Measurements from ENCODE around the gene SPTAN1. TPM values are rescaled to one million over a fixed set of nuclear protein-coding genes. Genes with fewer than 3 reads are reported as not detected.
A peak's percentile ranks its signal among the peaks of the same experiment; 100 is the strongest.

Gene SPTAN1
- total and polyA plus RNA-seq, 3 donors from 2014 or later: 299 to 665 (median 653) TPM

- no peaks in the 10 kb centered on the region for H3K9me3 ChIP-seq
- H3K27me3 ChIP-seq: no peaks in the 10 kb centered on the region
- WGBS, 2 donors: 1 to 2% methylated on average over 20 to 22 of the region's 22 CpGs
- H3K27ac ChIP-seq: peak overlapping the region; percentile 90 to 98
- no peaks in the 10 kb centered on the region for H3K36me3 ChIP-seq (ENCODE audit: low read depth, missing control alignments)
- intact Hi-C loops (cut with DNase I; ENCODE audit: low total_unique reads): no loop called here
- peaks cover 51% of the 10 kb centered on the region for H3K4me1 ChIP-seq
- no peak for DNase-seq
- TF ChIP-seq POLR2A (IDR thresholded peaks at IDR 0.05): no peak
- TF ChIP-seq CTCF (IDR thresholded peaks at IDR 0.05): no peak
- H3K4me3 ChIP-seq: peak overlapping the region; percentile 96 to 99
These were observed 682 bp upstream of the SPTAN1 start for GRCh38 chr9:128551657-128552152.

GRCh38 chr9:128552744-128553440, 505 bp downstream of the SPTAN1 start:
- Histone ChIP-seq H3K36me3 (ENCODE audit: low read depth, missing control alignments) (no peaks in the 10 kb centered on the region), H3K27ac (peak overlapping the region; percentile 90 to 98), H3K4me3 (peak overlapping the region; percentile 96 to 99), H3K27me3 (no peaks in the 10 kb centered on the region), H3K9me3 (no peaks in the 10 kb centered on the region), H3K4me1 (peaks cover 56% of the 10 kb centered on the region)
- WGBS, 2 donors: 0% methylated on average over 14 to 39 of the region's 59 CpGs
- intact Hi-C loops (cut with DNase I; ENCODE audit: low total_unique reads): no loop called here
- peak; percentile 46 for DNase-seq
- TF ChIP-seq CTCF (IDR thresholded peaks at IDR 0.05): no peak
- no peak for TF ChIP-seq POLR2A (IDR thresholded peaks at IDR 0.05)

- no peak for DNase-seq
- peak overlapping the region; percentile 90 to 98 for H3K27ac ChIP-seq
- H3K9me3 ChIP-seq: no peaks in the 10 kb centered on the region
- 4 to 5% methylated on average over 6 of the region's 6 CpGs for WGBS, 2 donors
- H3K4me3 ChIP-seq: peak overlapping the region; percentile 96 to 99
- TF ChIP-seq POLR2A (IDR thresholded peaks at IDR 0.05) (no peak), CTCF (IDR thresholded peaks at IDR 0.05) (no peak)
- H3K36me3 ChIP-seq (ENCODE audit: low read depth, missing control alignments): no peaks in the 10 kb centered on the region
- peaks cover 64% of the 10 kb centered on the region for H3K4me1 ChIP-seq
- H3K27me3 ChIP-seq: no peaks in the 10 kb centered on the region
- intact Hi-C loops (cut with DNase I; ENCODE audit: low total_unique reads): no loop called here
These were observed 1.3 kb downstream of the SPTAN1 start for GRCh38 chr9:128553728-128554127.

- no peaks in the 10 kb centered on the region for H3K27me3 ChIP-seq
- 13 to 14% methylated on average over 5 of the region's 5 CpGs for WGBS, 2 donors
- intact Hi-C loops (cut with DNase I; ENCODE audit: low total_unique reads): no loop called here
- peak; percentile 83 for DNase-seq
- peak overlapping the region; percentile 90 to 98 for H3K27ac ChIP-seq
- peaks cover 70% of the 10 kb centered on the region for H3K4me1 ChIP-seq
- TF ChIP-seq CTCF (IDR thresholded peaks at IDR 0.05): no peak
- TF ChIP-seq POLR2A (IDR thresholded peaks at IDR 0.05): no peak
- no peaks in the 10 kb centered on the region for H3K36me3 ChIP-seq (ENCODE audit: low read depth, missing control alignments)
- no peaks in the 10 kb centered on the region for H3K9me3 ChIP-seq
- peak overlapping the region; percentile 96 to 99 for H3K4me3 ChIP-seq
These were observed 1.9 kb downstream of the SPTAN1 start for GRCh38 chr9:128554155-128554862.

Measured in testis (tissue), 3 donors.